ENCODE results near the gene KCNG4.
"Not testable (repeated sequence)": the region's sequence is repeated elsewhere in the genome, so short reads cannot be mapped to it uniquely, and the experiment has no call there.

KCNG4 gene

GRCh38 chr16:84237994-84238750, 1.6 kb downstream of the KCNG4 start:
- DNase-seq (ENCODE audit: extremely low read depth in 1 of 2, low read depth in 1 of 2), result no peak

- no peak for DNase-seq (ENCODE audit: extremely low read depth in 1 of 2, low read depth in 1 of 2)
Measured at GRCh38 chr16:84236671-84237070, 3.1 kb downstream of the KCNG4 start.

- no peak for DNase-seq (ENCODE audit: extremely low read depth in 1 of 2, low read depth in 1 of 2)
Measured at GRCh38 chr16:84234321-84235241, 5.2 kb downstream of the KCNG4 start.

- DNase-seq (ENCODE audit: extremely low read depth in 1 of 2, low read depth in 1 of 2), result no peak
Measured at GRCh38 chr16:84233748-84234147, 6.1 kb downstream of the KCNG4 start.

GRCh38 chr16:84232969-84233368, 6.8 kb downstream of the KCNG4 start:
- no peak for DNase-seq (ENCODE audit: extremely low read depth in 1 of 2, low read depth in 1 of 2)

- no peak for DNase-seq (ENCODE audit: extremely low read depth in 1 of 2, low read depth in 1 of 2)
Measured at GRCh38 chr16:84232060-84232459, 7.8 kb downstream of the KCNG4 start.

GRCh38 chr16:84229471-84229870, 10.3 kb downstream of the KCNG4 start:
- DNase-seq (ENCODE audit: extremely low read depth in 1 of 2, low read depth in 1 of 2), result no peak

GRCh38 chr16:84228256-84228838, 11.5 kb downstream of the KCNG4 start:
- DNase-seq (ENCODE audit: extremely low read depth in 1 of 2, low read depth in 1 of 2), result no peak

- DNase-seq (ENCODE audit: extremely low read depth in 1 of 2, low read depth in 1 of 2), result no peak
Measured at GRCh38 chr16:84227548-84227947, 12.3 kb downstream of the KCNG4 start.

- DNase-seq (ENCODE audit: extremely low read depth in 1 of 2, low read depth in 1 of 2), result no peak
Measured at GRCh38 chr16:84226026-84226425, 13.8 kb downstream of the KCNG4 start.

GRCh38 chr16:84225571-84225970, 14.2 kb downstream of the KCNG4 start:
- DNase-seq (ENCODE audit: extremely low read depth in 1 of 2, low read depth in 1 of 2), result no peak

- no peak for DNase-seq (ENCODE audit: extremely low read depth in 1 of 2, low read depth in 1 of 2)
Measured at GRCh38 chr16:84225126-84225525, 14.7 kb downstream of the KCNG4 start.

- DNase-seq (ENCODE audit: extremely low read depth in 1 of 2, low read depth in 1 of 2), result no peak
Measured at GRCh38 chr16:84224554-84224953, 15.3 kb downstream of the KCNG4 start.

- no peak for DNase-seq (ENCODE audit: extremely low read depth in 1 of 2, low read depth in 1 of 2)
Measured at GRCh38 chr16:84223456-84223855, 16.4 kb downstream of the KCNG4 start.

- no peak for DNase-seq (ENCODE audit: extremely low read depth in 1 of 2, low read depth in 1 of 2)
Measured at GRCh38 chr16:84220851-84221250, 19.0 kb downstream of the KCNG4 start.

- DNase-seq (ENCODE audit: extremely low read depth in 1 of 2, low read depth in 1 of 2), result no peak
Measured at GRCh38 chr16:84218956-84219355, 20.9 kb downstream of the KCNG4 start.

- DNase-seq (ENCODE audit: extremely low read depth in 1 of 2, low read depth in 1 of 2), result no peak
Measured at GRCh38 chr16:84218176-84218823, 21.5 kb downstream of the KCNG4 start.

GRCh38 chr16:84216144-84216543, 23.7 kb downstream of the KCNG4 start:
- not testable (repeated sequence) for DNase-seq (ENCODE audit: extremely low read depth in 1 of 2, low read depth in 1 of 2)

- DNase-seq (ENCODE audit: extremely low read depth in 1 of 2, low read depth in 1 of 2), result no peak
Measured at GRCh38 chr16:84215531-84215930, 24.3 kb downstream of the KCNG4 start.

- DNase-seq (ENCODE audit: extremely low read depth in 1 of 2, low read depth in 1 of 2), result no peak
Measured at GRCh38 chr16:84214451-84215066, 25.3 kb downstream of the KCNG4 start.

GRCh38 chr16:84212631-84213030, 27.2 kb downstream of the KCNG4 start:
- no peak for DNase-seq (ENCODE audit: extremely low read depth in 1 of 2, low read depth in 1 of 2)
